ENCODE measurements around the gene PIGL. TPM values are rescaled to one million over a fixed set of nuclear protein-coding genes. Genes with fewer than 3 reads are reported as not detected.

Gene PIGL
- total RNA-seq, 1 donor from 2014 or later = 23.1 TPM

DNA sequence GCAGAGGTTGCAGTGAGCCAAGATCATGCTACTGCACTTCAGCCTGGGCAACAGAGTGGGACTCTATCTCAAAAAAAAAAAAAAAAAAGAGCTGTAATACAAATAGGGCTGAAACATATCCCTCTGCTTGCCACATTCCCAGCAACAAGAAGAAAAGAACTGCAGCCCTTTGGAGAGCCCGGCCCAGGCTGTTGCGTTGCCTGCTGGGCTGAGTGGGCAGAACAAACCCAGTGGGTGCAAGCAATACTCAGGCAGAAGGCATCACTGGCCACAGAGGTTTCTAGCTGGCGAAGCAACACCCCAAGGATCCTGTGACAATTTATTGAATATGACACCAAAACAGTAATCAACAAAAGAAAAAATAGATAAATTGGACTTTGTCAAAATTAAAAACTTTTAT, 44.0 kb downstream of the PIGL start:
- TF ChIP-seq, protein P1, sequence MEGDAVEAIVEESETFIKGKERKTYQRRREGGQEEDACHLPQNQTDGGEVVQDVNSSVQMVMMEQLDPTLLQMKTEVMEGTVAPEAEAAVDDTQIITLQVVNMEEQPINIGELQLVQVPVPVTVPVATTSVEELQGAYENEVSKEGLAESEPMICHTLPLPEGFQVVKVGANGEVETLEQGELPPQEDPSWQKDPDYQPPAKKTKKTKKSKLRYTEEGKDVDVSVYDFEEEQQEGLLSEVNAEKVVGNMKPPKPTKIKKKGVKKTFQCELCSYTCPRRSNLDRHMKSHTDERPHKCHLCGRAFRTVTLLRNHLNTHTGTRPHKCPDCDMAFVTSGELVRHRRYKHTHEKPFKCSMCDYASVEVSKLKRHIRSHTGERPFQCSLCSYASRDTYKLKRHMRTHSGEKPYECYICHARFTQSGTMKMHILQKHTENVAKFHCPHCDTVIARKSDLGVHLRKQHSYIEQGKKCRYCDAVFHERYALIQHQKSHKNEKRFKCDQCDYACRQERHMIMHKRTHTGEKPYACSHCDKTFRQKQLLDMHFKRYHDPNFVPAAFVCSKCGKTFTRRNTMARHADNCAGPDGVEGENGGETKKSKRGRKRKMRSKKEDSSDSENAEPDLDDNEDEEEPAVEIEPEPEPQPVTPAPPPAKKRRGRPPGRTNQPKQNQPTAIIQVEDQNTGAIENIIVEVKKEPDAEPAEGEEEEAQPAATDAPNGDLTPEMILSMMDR (IDR thresholded peaks at IDR 0.05; ENCODE audit: unreplicated experiment) = no peak
- DNase-seq (ENCODE audit: low spot score) = no peak
- H3K27ac Mint-ChIP-seq (ENCODE audit: unreplicated experiment) = no peak overlapping the region
- H3K4me3 Mint-ChIP-seq (ENCODE audit: unreplicated experiment) = no peak overlapping the region
- no peaks in the 10 kb centered on the region for H3K4me1 Mint-ChIP-seq (ENCODE audit: unreplicated experiment)
- H3K9me3 Mint-ChIP-seq (ENCODE audit: unreplicated experiment) = no peaks in the 10 kb centered on the region
- no peaks in the 10 kb centered on the region for H3K27me3 Mint-ChIP-seq (ENCODE audit: unreplicated experiment)
- peaks cover 11% of the 10 kb centered on the region for H3K36me3 Mint-ChIP-seq (ENCODE audit: low read depth, unreplicated experiment)

DNA sequence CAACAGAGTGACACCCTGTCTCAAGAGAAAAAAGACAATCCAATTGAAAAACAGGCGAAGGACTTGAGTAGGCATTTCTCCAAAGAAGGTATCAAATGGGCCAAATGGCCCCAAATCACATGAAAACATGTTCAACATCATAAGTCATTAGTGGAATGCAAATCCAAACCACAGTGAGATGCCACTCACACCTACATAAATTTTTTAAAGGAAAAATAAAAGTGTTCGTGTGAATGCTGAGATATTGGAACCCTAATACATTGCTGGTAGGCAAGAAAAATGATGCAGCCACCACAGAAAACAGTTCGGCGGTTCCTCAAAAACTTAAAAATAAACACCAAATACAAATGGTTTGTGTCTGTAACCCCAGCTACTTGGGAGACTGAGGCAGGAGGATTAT, 45.2 kb downstream of the PIGL start:
- Mint-ChIP-seq H3K36me3 (ENCODE audit: low read depth, unreplicated experiment) (peaks cover 11% of the 10 kb centered on the region), H3K9me3 (ENCODE audit: unreplicated experiment) (no peaks in the 10 kb centered on the region), H3K4me1 (ENCODE audit: unreplicated experiment) (peaks cover 2% of the 10 kb centered on the region), H3K27me3 (ENCODE audit: unreplicated experiment) (peaks cover 2% of the 10 kb centered on the region), H3K27ac (ENCODE audit: unreplicated experiment) (no peak overlapping the region), H3K4me3 (ENCODE audit: unreplicated experiment) (no peak overlapping the region)
- TF ChIP-seq, protein P1 (IDR thresholded peaks at IDR 0.05; ENCODE audit: unreplicated experiment) = no peak
- DNase-seq (ENCODE audit: low spot score) = no peak

DNA sequence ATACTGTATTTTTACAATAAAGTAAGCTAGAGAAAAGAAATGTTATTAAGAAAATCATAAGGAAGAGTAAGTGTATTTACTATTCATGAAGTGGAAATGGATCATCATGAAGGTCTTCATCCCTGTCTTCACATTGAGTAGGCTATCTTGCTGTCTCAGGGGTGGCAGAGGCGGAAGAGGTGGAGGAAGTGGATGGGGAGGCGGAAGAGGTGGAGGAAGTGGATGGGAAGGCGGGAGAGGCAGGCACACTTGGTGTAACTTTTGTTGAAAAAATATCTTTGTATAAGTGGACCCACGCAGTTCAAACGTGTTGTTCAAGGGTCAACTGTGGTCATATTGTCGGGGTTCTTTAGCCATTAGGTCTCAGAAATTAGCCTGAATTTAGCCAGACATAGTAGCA, 50.2 kb downstream of the PIGL start:
- Mint-ChIP-seq H3K27ac (ENCODE audit: unreplicated experiment) (no peak overlapping the region), H3K4me1 (ENCODE audit: unreplicated experiment) (peaks cover 7% of the 10 kb centered on the region), H3K4me3 (ENCODE audit: unreplicated experiment) (no peak overlapping the region), H3K9me3 (ENCODE audit: unreplicated experiment) (no peaks in the 10 kb centered on the region), H3K27me3 (ENCODE audit: unreplicated experiment) (peaks cover 2% of the 10 kb centered on the region), H3K36me3 (ENCODE audit: low read depth, unreplicated experiment) (peaks cover 6% of the 10 kb centered on the region)
- TF ChIP-seq, protein P1 (IDR thresholded peaks at IDR 0.05; ENCODE audit: unreplicated experiment) = no peak
- no peak for DNase-seq (ENCODE audit: low spot score)

DNA sequence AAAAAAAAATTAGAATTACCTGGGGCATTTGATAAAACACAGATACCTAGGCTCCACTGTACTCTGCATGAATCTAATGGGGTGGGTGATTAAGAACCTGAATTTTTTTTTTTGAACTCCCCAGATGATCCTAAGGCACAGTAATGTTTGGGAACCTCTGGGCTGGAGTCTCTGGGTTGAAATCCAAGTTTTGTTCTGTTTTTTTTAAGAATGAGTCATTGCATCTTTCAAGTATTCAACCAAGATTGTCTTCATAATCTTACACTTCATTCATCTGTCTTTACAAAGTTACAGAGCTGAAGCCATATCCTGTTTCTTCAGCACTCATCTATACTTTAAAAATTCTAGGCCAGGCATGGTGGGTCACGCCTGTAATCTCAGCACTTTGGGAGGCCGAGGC, 52.6 kb downstream of the PIGL start:
- Mint-ChIP-seq H3K4me1 (ENCODE audit: unreplicated experiment) (peaks cover 9% of the 10 kb centered on the region), H3K9me3 (ENCODE audit: unreplicated experiment) (no peaks in the 10 kb centered on the region), H3K27ac (ENCODE audit: unreplicated experiment) (no peak overlapping the region), H3K36me3 (ENCODE audit: low read depth, unreplicated experiment) (peaks cover 6% of the 10 kb centered on the region), H3K27me3 (ENCODE audit: unreplicated experiment) (peaks cover 2% of the 10 kb centered on the region), H3K4me3 (ENCODE audit: unreplicated experiment) (no peak overlapping the region)
- TF ChIP-seq, protein P1 (IDR thresholded peaks at IDR 0.05; ENCODE audit: unreplicated experiment) = no peak
- DNase-seq (ENCODE audit: low spot score) = no peak

DNA sequence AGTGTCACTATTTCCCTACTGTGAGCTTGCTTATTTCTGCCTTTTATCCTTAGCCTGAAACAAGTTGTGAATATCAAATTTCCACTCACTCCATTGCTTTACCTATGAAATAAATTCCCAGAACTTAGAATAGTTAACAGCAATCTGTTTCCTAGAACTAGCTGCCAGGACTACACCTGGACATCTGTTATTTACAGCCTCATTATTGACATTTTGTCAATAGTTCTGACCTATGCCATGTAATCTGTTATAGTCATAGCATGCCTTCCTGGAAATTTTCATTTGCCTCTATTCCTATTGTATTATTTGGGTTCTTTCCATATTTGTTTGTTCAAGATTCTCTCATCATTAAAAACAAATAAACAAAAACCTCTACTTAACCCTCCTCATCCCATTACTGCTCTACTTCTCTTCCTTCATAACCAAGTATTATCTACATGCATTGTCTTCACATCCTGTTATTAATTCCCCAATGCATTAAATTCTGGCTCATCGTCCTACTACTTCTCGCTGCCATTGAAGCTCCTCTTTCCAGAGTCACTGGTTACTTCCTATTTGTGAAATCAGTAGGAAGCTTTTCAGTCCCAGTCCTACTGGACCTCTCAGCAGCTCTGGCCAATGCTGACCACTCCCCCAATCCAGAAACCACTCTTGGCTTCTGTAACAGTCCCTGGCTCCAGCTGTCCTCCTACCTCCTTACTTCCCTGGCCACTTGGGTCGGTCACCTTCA, 55.3 kb downstream of the PIGL start:
- no peaks in the 10 kb centered on the region for H3K27me3 Mint-ChIP-seq (ENCODE audit: unreplicated experiment)
- H3K27ac Mint-ChIP-seq (ENCODE audit: unreplicated experiment) = no peak overlapping the region
- peaks cover 6% of the 10 kb centered on the region for H3K4me1 Mint-ChIP-seq (ENCODE audit: unreplicated experiment)
- no peak overlapping the region for H3K4me3 Mint-ChIP-seq (ENCODE audit: unreplicated experiment)
- no peak for DNase-seq (ENCODE audit: low spot score)
- TF ChIP-seq, protein P1 (IDR thresholded peaks at IDR 0.05; ENCODE audit: unreplicated experiment) = no peak
- H3K9me3 Mint-ChIP-seq (ENCODE audit: unreplicated experiment) = no peaks in the 10 kb centered on the region
- no peaks in the 10 kb centered on the region for H3K36me3 Mint-ChIP-seq (ENCODE audit: low read depth, unreplicated experiment)
